ENCODE data around the gene HKDC1. TPM values are rescaled to one million over a fixed set of nuclear protein-coding genes. Genes with fewer than 3 reads are reported as not detected.
A peak's percentile ranks its signal among the peaks of the same experiment; 100 is the strongest.

HKDC1 gene
- total RNA-seq, 1 donor from 2014 or later = not detected

DNA sequence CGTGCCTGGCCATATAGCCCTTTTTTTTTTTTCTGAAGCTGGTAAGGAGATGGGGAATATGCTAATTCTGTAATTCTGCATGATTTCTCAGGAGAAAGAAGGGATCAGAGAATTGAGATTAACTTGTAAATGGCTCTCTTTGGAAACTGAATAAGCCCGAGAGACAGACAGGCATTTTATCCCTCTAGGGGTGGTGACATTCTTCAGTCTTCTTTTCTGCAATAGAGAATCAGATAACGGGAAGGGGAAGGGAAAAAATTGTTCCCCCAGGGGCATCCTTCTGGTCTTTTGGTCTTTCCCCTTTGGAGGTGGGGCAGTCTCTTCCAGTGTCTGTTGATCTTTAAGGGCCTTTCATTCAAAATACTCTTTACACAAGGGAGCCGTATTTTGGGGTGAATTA is 92.4 kb downstream of the HKDC1 start:
- no peaks in the 10 kb centered on the region for H3K36me3 ChIP-seq
- no peak overlapping the region for H3K27ac ChIP-seq
- H3K27me3 ChIP-seq = no peaks in the 10 kb centered on the region
- intact Hi-C loops (cut with DNase I) = no loop called here
- TF ChIP-seq, protein P1, sequence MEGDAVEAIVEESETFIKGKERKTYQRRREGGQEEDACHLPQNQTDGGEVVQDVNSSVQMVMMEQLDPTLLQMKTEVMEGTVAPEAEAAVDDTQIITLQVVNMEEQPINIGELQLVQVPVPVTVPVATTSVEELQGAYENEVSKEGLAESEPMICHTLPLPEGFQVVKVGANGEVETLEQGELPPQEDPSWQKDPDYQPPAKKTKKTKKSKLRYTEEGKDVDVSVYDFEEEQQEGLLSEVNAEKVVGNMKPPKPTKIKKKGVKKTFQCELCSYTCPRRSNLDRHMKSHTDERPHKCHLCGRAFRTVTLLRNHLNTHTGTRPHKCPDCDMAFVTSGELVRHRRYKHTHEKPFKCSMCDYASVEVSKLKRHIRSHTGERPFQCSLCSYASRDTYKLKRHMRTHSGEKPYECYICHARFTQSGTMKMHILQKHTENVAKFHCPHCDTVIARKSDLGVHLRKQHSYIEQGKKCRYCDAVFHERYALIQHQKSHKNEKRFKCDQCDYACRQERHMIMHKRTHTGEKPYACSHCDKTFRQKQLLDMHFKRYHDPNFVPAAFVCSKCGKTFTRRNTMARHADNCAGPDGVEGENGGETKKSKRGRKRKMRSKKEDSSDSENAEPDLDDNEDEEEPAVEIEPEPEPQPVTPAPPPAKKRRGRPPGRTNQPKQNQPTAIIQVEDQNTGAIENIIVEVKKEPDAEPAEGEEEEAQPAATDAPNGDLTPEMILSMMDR (IDR thresholded peaks at IDR 0.05) = no peak
- no peaks in the 10 kb centered on the region for H3K9me3 ChIP-seq
- no peak for DNase-seq (ENCODE audit: low spot score in 2 of 2)
- no peak overlapping the region for H3K4me3 ChIP-seq
- H3K4me1 ChIP-seq = no peaks in the 10 kb centered on the region

DNA sequence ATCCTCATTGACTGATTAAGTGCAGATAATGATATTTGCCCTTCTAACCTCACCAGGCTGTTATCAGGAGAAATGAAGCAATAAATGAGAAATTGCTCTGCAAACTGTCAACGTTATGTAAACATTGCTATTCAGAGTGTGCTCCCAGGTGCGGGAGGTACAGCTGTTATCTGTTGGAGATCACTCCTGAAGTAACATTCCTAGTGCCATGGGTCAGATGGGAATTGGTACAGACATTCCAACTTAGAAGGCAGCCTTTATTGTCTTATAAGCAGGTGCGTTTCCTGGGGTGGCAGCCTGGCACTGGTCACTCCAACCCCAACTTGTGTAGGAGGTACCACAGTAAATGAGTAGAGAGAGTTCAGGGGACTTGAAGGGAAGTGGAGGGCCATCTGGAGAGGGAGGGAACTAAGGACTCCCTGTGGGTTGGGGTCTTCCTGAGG is 95.0 kb downstream of the HKDC1 start:
- intact Hi-C loops (cut with DNase I) = loop anchor here (5.0 kb wide), 1 partner anchor 62 kb away; no protein-coding TSS in a partner anchor
- Histone ChIP-seq H3K27ac (no peak overlapping the region), H3K36me3 (no peaks in the 10 kb centered on the region), H3K4me1 (peaks cover 4 to 5% of the 10 kb centered on the region in 2 donors), H3K9me3 (no peaks in the 10 kb centered on the region), H3K4me3 (no peak overlapping the region), H3K27me3 (no peaks in the 10 kb centered on the region)
- TF ChIP-seq, protein P1 (IDR thresholded peaks at IDR 0.05) = no peak
- no peak for DNase-seq (ENCODE audit: low spot score in 2 of 2)

DNA sequence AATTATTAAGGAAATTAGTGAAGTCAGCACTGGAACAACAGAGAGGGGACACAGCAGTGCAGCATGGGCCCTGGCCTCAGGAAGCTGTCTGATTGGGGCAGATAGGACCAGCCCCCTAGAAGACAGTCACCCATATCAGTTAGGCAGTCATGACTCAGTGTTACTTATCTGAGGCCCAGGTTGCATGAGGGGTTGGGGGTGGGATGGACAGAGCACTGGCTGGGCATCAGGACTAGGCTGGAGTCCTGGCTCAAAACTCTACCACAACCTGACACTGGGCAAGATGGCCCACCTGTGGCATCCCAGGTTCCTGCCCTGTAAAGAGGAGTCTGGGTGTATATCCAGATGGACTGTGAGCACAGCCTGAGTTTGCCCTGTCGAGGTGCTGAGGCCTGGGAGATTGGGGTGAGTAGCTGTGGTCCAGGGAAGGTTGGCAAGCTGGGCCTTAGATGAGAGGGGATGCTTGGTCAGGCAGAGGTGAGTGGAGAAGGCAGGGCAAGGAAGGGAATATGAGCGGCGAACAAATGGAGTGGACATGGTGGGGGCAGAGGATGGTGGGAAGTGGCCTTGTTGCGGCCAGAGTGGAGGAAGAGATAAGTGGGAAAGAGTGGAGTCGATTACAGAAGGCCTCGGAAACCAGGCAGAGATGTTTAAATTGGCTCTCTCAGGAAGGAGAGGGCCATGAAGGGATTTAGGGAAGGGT is 95.6 kb downstream of the HKDC1 start:
- peak overlapping the region in 1 of 2 donors; percentile 99 for H3K27ac ChIP-seq

DNA sequence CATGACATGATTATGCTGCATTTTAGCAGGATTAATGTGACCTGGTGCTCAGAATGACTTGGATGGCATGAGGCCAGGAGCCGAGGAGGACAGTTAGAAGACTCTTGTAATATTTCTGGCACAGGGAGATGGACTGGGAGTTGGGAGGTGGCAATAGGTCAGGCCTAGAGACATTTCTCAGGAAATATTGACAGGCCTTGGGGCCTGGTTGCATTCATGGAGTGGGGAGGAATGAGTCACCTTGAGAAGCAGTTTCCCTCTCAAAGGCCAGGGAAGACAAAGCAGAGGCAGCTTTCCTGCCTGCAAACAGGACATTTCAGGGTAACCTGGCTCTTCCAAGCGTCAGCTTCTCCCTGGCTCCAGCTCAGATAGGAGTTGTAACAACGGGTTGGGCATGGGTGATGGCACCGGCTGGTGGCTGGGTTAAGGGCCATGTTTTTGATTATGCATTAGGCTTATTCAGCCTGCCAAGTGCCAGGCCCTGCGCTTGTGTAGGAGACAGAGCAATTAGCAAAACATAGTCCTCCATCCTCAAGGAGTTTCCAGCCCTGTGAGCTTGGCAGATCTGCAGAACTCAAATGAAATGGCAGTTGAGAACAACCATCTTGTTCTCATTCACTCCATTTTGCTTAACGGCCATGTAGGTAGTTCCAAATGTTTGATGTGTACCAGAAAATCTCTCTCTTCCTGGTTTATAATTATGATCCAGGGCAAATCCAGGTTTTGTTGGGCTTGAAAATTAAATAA is 96.4 kb downstream of the HKDC1 start:
- Histone ChIP-seq H3K4me1 (peaks cover 11 to 18% of the 10 kb centered on the region in 2 donors), H3K27me3 (no peaks in the 10 kb centered on the region), H3K27ac (peak overlapping the region in 1 of 2 donors; percentile 99), H3K9me3 (no peaks in the 10 kb centered on the region), H3K36me3 (no peaks in the 10 kb centered on the region), H3K4me3 (no peak overlapping the region)
- TF ChIP-seq, protein P1 (IDR thresholded peaks at IDR 0.05) = no peak
- DNase-seq (ENCODE audit: low spot score in 2 of 2) = no peak
- intact Hi-C loops (cut with DNase I) = loop anchor here (5.0 kb wide), 1 partner anchor 61 kb away; no protein-coding TSS in a partner anchor

More for the DNA sequence above, 95.6 kb downstream of the HKDC1 start:
- no peak for DNase-seq (ENCODE audit: low spot score in 2 of 2)
- Histone ChIP-seq H3K4me3 (no peak overlapping the region), H3K4me1 (peaks cover 6 to 12% of the 10 kb centered on the region in 2 donors), H3K9me3 (no peaks in the 10 kb centered on the region), H3K36me3 (no peaks in the 10 kb centered on the region), H3K27me3 (no peaks in the 10 kb centered on the region)
- intact Hi-C loops (cut with DNase I) = loop anchor here (5.0 kb wide), 1 partner anchor 62 kb away; no protein-coding TSS in a partner anchor
- TF ChIP-seq, protein P1 (IDR thresholded peaks at IDR 0.05) = no peak

Other genes starting within 250 kb of the HKDC1 start
- gene KIFBP, start 231.5 kb upstream of the HKDC1 start, total RNA-seq = 25.3 TPM
- gene SRGN, start 132.2 kb upstream of the HKDC1 start, total RNA-seq = 155 TPM
- gene VPS26A, start 96.2 kb upstream of the HKDC1 start, total RNA-seq = 26.0 TPM
- gene SUPV3L1, start 40.1 kb upstream of the HKDC1 start, total RNA-seq = 4.6 TPM
- 128 TPM for gene HK1, start 58.2 kb downstream of the HKDC1 start, total RNA-seq
- gene TACR2, start 196.6 kb downstream of the HKDC1 start, total RNA-seq = not detected
- 31.9 TPM for gene TSPAN15, start 231.1 kb downstream of the HKDC1 start, total RNA-seq

All from ascending aorta (tissue), 2 donors.